ENCODE data around the gene MAPK1.
A peak's percentile ranks its signal among the peaks of the same experiment; 100 is the strongest.
"Not testable (repeated sequence)": the region's sequence is repeated elsewhere in the genome, so short reads cannot be mapped to it uniquely, and the experiment has no call there.

The MAPK1 gene

DNA sequence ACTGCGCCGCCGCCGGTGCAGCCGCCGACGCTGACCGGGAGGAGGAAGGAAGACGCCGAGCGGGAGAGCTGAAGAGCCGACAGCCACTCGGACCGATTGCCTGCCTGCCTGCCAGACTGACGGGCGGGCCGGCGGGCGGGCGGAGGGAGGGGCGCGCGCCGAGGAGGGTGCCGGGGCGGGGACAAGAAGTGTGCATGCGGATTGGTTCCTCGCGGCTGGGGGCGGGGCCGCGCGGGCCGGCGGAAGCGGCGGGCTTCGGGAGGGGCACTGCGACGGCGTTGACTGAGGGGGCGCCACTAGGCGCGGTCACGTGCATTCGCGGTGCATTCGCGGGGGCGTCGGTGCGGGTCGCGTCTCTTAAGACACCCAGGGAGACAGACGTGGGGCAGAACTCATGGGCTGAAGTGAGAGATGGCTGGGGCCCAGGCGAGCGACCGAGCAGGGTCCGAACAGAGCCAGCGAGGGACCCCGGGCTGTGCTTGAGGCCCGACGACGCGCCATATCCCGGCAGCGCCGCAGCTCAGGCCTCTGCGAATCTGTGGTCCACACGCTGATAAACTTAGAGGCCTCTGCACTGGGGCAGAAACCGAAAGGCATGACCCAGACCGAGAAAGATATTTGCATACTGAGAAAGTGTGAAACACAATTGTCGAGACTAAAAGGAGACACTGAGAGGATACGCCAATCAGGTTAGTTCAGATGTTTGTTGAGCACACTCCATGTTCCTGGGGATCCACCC, at the start of gene MAPK1:
TSS of gene MAPK1 (minus strand) at position 118 of the 739 bp plus-strand sequence. CDS start 205 bp downstream, outside the sequence.
- Mint-ChIP-seq H3K27me3 (no peaks in the 10 kb centered on the region), H3K4me1 (peaks cover 46% of the 10 kb centered on the region), H3K27ac (peak within 1 kb of the TSS; percentile 98 to 99), H3K4me3 (peak within 1 kb of the TSS; percentile 90 to 92), H3K9me3 (peaks cover 0 to 2% of the 10 kb centered on the region in 2 donors)
- peak; percentile 95 to 97 for DNase-seq
- peak; percentile 94 for ATAC-seq

DNA sequence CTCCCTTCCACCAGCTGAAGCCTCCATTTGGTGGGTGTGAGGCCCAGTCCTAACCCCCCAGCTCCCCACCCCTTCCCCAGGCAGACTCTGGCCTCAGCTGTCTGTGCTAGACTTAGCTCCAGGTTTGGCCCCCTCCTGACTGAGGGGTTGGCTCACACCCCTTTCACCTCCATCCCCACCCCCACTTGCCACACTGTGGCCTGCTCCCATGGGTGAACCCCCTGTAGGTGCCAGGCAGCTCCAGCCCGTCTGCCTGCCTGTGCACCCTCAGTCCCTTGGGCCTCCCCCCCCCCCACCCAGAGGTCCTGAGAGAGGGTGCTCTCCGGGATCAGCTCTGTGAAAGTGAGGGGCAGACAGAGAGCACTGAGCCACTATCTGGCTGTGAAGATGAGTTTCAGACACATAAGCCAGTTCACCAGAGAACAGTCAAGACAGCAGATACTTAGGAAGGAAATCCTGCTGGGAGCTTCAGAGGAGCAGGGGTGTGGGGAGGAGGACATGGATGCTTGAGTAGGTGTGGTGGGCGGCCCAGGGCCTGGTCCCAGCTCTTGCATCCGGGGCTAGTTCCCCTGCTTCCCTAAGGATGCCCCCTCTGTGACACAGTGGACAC, 49.0 kb upstream of the MAPK1 start:
- H3K27ac Mint-ChIP-seq: no peak overlapping the region
- no peak overlapping the region for H3K4me3 Mint-ChIP-seq
- H3K27me3 Mint-ChIP-seq: no peaks in the 10 kb centered on the region
- DNase-seq (no peak), ATAC-seq (no peak)
- H3K9me3 Mint-ChIP-seq: no peaks in the 10 kb centered on the region
- H3K4me1 Mint-ChIP-seq: no peaks in the 10 kb centered on the region

GRCh38 chr22:21915624-21916308, 48.3 kb upstream of the MAPK1 start:
- Mint-ChIP-seq H3K27me3 (no peaks in the 10 kb centered on the region), H3K4me1 (no peaks in the 10 kb centered on the region), H3K4me3 (no peak overlapping the region), H3K27ac (no peak overlapping the region), H3K9me3 (no peaks in the 10 kb centered on the region)
- no peak for ATAC-seq
- no peak for DNase-seq

- DNase-seq, H3K27me3 Mint-ChIP-seq, ATAC-seq, H3K9me3 Mint-ChIP-seq, H3K4me3 Mint-ChIP-seq, H3K27ac Mint-ChIP-seq, H3K4me1 Mint-ChIP-seq: not testable (repeated sequence)
Observed at GRCh38 chr22:21914033-21914642, 46.7 kb upstream of the MAPK1 start.

DNA sequence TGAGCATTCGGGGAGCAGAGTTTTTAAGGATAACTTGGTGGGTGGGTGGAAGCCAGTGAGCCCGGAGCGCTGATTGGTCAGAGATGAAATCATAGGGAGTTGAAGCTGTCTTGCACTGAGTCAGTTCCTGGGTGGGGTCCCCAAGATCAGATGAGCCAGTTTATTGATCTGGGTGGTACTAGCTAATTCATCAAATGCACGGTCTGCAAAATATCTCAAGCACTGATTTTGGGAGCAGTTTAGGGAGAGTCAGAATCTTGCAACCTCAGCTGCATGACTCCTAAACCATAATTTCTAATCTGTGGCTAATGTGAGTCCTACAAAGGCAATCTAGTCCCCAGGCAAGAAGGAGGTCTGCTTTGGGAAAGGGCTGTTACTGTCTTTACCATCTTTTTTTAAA, 42.9 kb upstream of the MAPK1 start:
- H3K27me3 Mint-ChIP-seq, H3K4me1 Mint-ChIP-seq, DNase-seq, H3K27ac Mint-ChIP-seq, H3K9me3 Mint-ChIP-seq, ATAC-seq, H3K4me3 Mint-ChIP-seq: not testable (repeated sequence)

- no peak for ATAC-seq
- Mint-ChIP-seq H3K9me3 (no peaks in the 10 kb centered on the region), H3K4me3 (no peak overlapping the region), H3K4me1 (no peaks in the 10 kb centered on the region), H3K27me3 (no peaks in the 10 kb centered on the region), H3K27ac (peak overlapping the region in 1 of 2 donors; percentile 35)
- no peak for DNase-seq
Observed at GRCh38 chr22:21909871-21910270, 42.4 kb upstream of the MAPK1 start.

DNA sequence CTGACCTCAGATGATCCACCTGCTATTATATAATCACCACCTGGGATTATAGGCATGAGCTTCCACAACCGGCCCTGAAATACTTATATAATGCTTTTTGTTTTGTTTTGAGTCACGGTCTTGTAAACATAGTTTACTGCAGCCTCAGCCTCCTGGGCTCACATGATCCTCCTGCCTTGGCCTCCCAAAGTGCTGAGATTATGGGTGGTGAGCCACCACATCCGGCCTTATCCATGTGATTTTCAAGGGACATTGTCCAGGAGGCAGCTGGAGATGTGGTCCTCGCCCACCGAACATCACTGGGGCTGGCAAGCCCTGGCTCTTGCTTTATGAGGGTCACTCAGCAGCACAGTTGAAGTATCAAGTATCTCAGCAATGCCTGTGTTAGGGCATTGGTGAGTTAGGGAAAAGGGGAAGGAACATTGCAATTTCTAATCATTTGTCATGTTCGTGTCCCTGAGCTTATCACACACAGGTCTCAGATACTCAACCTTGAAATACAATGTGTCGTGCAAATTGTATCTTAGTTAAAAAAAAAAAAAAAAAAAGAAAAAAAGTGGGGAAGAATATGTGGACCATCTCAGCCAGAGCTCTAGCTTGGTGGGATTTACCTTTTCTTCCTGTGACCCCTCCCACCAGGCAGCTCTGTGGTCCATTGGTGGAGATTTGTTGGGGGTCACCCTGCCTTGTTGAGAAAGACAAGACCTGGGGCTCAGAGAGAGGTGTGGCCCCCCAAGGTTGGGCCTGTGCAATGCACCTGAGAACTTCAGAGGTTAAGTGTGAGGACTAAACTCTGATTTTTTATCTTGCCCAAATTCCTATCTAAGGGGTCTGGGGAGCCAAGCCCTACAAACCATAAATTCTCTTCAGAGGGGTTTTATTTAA, 40.4 kb upstream of the MAPK1 start:
- no peak for DNase-seq
- Mint-ChIP-seq H3K4me1 (no peaks in the 10 kb centered on the region), H3K4me3 (no peak overlapping the region), H3K27me3 (no peaks in the 10 kb centered on the region), H3K9me3 (no peaks in the 10 kb centered on the region), H3K27ac (peak overlapping the region in 1 of 2 donors; percentile 89)
- no peak for ATAC-seq

- not testable (repeated sequence) for H3K27me3 Mint-ChIP-seq, DNase-seq, ATAC-seq, H3K27ac Mint-ChIP-seq, H3K4me3 Mint-ChIP-seq, H3K9me3 Mint-ChIP-seq, H3K4me1 Mint-ChIP-seq
Observed at GRCh38 chr22:21905234-21905633, 37.8 kb upstream of the MAPK1 start.

DNA sequence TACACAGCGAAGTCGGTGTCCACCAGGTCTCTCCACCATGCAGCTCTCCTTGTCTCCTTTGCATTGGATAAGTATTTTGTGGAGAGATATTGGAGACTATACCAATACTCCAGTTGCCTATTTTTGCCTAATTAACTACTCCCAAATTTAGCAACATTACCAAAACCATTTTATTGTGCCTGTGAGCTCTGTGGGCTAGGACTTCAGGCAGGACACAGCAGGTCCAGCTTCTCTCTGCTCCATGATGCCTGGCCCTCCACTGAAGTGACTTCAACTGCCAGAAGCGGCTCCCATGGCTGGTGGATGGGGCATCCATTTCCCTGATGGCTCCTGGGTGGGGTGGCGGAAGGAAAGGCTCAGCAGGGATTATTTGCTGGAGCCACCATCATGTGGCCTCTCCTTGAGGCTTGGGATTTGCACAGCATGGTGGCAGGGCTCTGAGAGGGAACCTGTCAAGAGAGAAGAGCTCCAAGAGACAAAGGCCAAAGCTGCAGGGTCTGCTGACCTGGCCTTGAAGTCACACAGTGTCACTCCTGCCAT, 36.9 kb upstream of the MAPK1 start:
- H3K27me3 Mint-ChIP-seq: peaks cover 6% of the 10 kb centered on the region
- no peak overlapping the region for H3K4me3 Mint-ChIP-seq
- H3K9me3 Mint-ChIP-seq: no peaks in the 10 kb centered on the region
- H3K4me1 Mint-ChIP-seq: peaks cover 5% of the 10 kb centered on the region
- ATAC-seq (no peak), DNase-seq (no peak)
- peak overlapping the region in 1 of 2 donors; percentile 27 for H3K27ac Mint-ChIP-seq

DNA sequence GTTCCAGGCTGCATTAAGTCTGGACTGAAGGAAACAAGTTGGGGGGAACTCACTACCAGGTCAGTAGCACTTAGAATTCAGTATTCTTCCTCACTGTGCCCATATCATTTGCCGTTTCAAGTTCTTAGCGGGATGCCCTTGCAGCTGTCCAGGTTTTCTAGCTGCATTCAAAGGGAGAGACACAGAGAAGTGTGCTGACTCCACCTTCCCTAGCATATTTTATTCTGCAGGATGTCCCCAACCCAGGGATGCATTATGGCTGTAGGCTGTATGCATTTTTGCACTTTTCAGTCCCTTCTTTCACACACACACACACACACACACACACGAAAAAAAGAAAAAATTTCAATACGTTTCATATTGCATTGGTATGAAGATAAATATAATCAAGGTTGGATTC, 35.8 kb upstream of the MAPK1 start:
- DNase-seq (no peak), ATAC-seq (no peak)
- Mint-ChIP-seq H3K9me3 (no peaks in the 10 kb centered on the region), H3K27me3 (peaks cover 6% of the 10 kb centered on the region), H3K27ac (no peak overlapping the region), H3K4me1 (peaks cover 5% of the 10 kb centered on the region), H3K4me3 (no peak overlapping the region)

- Mint-ChIP-seq H3K27me3 (peaks cover 6% of the 10 kb centered on the region), H3K4me1 (peaks cover 5% of the 10 kb centered on the region), H3K9me3 (no peaks in the 10 kb centered on the region), H3K27ac (peak overlapping the region in 1 of 2 donors; percentile 52), H3K4me3 (no peak overlapping the region)
- ATAC-seq (no peak), DNase-seq (no peak)
Observed at GRCh38 chr22:21902296-21903087, 35.0 kb upstream of the MAPK1 start.

GRCh38 chr22:21898354-21898896, 31.0 kb upstream of the MAPK1 start:
- Mint-ChIP-seq H3K27ac (no peak overlapping the region), H3K27me3 (peaks cover 6% of the 10 kb centered on the region), H3K4me1 (peaks cover 5% of the 10 kb centered on the region), H3K9me3 (no peaks in the 10 kb centered on the region), H3K4me3 (no peak overlapping the region)
- DNase-seq (no peak), ATAC-seq (no peak)

GRCh38 chr22:21896951-21897513, 29.6 kb upstream of the MAPK1 start:
- no peaks in the 10 kb centered on the region for H3K9me3 Mint-ChIP-seq
- peaks cover 5% of the 10 kb centered on the region for H3K4me1 Mint-ChIP-seq
- DNase-seq (no peak), ATAC-seq (no peak)
- peaks cover 6% of the 10 kb centered on the region for H3K27me3 Mint-ChIP-seq
- H3K4me3 Mint-ChIP-seq: no peak overlapping the region
- H3K27ac Mint-ChIP-seq: no peak overlapping the region

DNA sequence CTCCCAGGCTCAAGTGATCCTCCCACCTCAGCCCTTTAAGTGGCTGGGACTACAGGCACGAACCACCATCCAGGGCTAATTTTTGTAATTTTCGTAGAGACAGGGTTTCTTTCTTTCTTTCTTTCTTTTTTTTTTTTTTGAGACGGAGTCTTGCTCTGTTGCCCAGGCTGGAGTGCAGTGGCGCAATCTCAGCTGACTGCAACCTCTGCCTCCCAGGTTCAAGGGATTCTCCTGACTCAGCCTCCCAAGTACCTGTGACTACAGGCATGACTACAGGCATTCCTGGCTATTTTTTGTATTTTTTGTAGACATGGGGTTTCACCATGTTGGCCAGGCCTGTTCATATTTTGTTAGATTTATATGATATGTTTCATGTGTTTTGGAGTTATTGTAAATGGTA, 28.8 kb upstream of the MAPK1 start:
- ATAC-seq, H3K4me3 Mint-ChIP-seq, H3K27ac Mint-ChIP-seq, H3K27me3 Mint-ChIP-seq, H3K4me1 Mint-ChIP-seq, H3K9me3 Mint-ChIP-seq, DNase-seq: not testable (repeated sequence)
